ENCODE results near the gene WNT8B.

DNA sequence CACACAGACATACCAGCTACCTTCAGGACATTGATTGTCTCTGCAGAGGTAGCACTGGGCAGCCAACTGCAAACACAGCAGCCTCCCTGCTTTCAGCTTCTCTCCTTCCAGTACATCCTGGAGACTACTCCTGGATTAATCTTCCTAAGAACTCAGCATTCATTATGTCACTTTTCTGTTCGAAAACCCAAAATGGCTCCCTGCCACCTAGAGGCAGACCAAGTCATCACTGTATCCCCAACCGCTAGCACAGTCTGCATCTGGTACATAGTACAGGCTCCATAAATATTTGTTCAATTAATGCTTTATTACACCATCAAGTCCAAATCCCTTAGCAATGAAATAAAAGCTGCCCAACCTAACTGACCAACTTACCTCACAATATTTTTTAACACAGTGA is 61.8 kb downstream of the WNT8B start:
- TF ChIP-seq, protein P1, sequence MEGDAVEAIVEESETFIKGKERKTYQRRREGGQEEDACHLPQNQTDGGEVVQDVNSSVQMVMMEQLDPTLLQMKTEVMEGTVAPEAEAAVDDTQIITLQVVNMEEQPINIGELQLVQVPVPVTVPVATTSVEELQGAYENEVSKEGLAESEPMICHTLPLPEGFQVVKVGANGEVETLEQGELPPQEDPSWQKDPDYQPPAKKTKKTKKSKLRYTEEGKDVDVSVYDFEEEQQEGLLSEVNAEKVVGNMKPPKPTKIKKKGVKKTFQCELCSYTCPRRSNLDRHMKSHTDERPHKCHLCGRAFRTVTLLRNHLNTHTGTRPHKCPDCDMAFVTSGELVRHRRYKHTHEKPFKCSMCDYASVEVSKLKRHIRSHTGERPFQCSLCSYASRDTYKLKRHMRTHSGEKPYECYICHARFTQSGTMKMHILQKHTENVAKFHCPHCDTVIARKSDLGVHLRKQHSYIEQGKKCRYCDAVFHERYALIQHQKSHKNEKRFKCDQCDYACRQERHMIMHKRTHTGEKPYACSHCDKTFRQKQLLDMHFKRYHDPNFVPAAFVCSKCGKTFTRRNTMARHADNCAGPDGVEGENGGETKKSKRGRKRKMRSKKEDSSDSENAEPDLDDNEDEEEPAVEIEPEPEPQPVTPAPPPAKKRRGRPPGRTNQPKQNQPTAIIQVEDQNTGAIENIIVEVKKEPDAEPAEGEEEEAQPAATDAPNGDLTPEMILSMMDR (conservative IDR thresholded peaks at IDR 0.05; ENCODE audit: low read depth, low read length) = peak; percentile 19; the same call in 1 of the 2 replicates
- no peak for TF ChIP-seq EZH2phosphoT487 (IDR thresholded peaks at IDR 0.05; ENCODE audit: borderline replicate concordance, low read length)

Measured in PC-3 (cell line).